OCI-LY1 (cell line): ENCODE measurements around the gene NSG1.

Experiments
- CTCF ChIP-seq: fragments of 200-600 bp; sonication (generic), shearing (Covaris generic); IDR thresholded peaks from 2 replicates; pipeline ENCODE4 v1.5.1; 2017; ENCODE audit warnings: mild to moderate bottlenecking, antibody characterized with exemption, low read length, moderate library complexity, mixed read lengths
- EZH2 ChIP-seq: fragments of 200-600 bp; sonication (generic), shearing (Covaris generic); IDR thresholded peaks from 2 replicates; pipeline ENCODE4 v1.8.0; 2017; ENCODE audit warnings: borderline replicate concordance, mixed run types, mild to moderate bottlenecking, antibody characterized with exemption, low read length, moderate library complexity, mixed read lengths

- no peak for TF ChIP-seq CTCF
- TF ChIP-seq EZH2 = no peak
Observed at GRCh38 chr4:4339504-4340085, 47.3 kb upstream of the NSG1 start.
